ACHN (cell line): ENCODE data around the gene KCTD13.
"Not testable (repeated sequence)": the region's sequence is repeated elsewhere in the genome, so short reads cannot be mapped to it uniquely, and the experiment has no call there.

Experiments
- DNase-seq: peaks from one replicate; pipeline ENCODE4 v3.0.0-alpha.2; 2015
- in situ Hi-C: cut with HindIII; loops from 2 replicates; pipeline ENCODE4 v1.10.0; 2017; ENCODE audit warnings: low sequenced_read_pairs, low pct_ligation_motif_present, low pct_unique_long_range_greater_than_20kb

Gene KCTD13

GRCh38 chr16:29925781-29926710 is at the start of gene KCTD13:
Gene KCTD13, minus strand, starts transcription at chr16:29926226. Its CDS starts 193 bp downstream, at chr16:29926033.
- in situ Hi-C loops, result no loop called here
- peak; percentile 86 for DNase-seq

DNA sequence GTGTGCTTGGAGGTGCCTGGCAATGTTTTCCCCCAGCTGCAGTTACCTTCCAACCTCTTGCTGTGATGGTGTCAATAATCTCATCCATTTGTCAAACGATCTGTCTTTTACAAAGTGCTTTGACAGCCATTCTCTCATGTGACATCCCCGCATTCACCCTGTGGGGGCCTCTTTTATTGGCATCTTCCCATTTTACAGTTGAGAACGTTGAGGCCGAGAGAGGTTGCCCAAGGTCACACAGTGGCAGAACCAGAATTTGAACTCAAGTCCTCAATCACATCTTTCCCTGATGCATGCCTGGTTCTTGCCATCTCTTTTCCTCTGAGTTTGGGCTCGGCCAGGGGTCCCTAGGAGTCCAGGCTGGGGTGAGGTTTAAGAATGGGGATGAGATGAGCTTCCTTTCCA is 49.1 kb upstream of the KCTD13 start:
- DNase-seq, result no peak
- in situ Hi-C loops, result no loop called here

GRCh38 chr16:29974291-29975133 is 48.5 kb upstream of the KCTD13 start:
- no peak for DNase-seq
- in situ Hi-C loops, result no loop called here

DNA sequence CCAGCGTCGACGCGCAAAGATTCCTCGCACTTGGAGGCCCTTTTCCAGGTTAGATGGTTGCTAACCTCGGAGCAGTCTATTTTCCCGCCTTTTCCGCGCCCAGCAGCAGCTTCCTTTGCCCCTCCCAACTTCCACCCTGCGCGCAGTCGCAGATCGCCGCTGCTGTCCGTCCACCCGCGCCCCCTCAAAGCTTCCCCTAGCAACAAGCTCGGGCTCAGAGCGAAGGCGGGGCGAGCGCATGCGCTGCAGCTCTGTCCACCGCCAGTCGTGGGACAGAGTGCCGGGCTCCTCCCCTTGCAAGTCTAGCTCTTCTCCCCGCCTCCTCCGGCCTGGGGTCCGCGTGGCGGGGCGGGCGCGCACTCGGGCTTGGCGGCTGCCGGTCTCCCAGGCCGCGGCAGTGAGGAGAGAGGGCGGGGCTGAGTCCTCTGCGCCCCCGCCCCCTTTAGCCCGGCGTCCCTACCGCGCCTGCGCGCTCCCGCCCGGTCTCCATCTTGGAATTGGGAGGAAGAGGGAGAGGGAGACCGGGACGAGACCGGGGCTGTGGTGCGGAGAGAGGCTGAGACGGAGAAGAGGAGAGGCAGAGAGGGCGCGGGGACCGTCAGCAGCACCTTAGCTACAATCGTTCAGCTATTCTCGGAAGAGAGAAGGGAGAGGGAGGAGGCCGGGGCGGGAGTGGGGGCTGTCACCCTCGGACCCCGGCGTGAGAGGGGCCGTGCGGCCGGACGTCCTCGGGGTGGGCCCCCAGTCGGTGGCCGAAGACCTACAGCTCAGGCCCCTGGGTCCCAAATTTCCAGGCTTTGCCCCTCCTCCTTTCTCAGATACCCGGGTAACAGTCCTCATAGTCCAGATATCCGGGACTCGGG is 47.6 kb upstream of the KCTD13 start, which contains the start of gene TAOK2:
Gene TAOK2, plus strand, starts transcription at position 485 of the 863 bp plus-strand sequence. CDS start 3,905 bp downstream, outside the sequence.
- DNase-seq, result peak; percentile 99
- in situ Hi-C loops, result no loop called here

- no peak for DNase-seq
- in situ Hi-C loops, result no loop called here
These were observed 47.0 kb upstream of the KCTD13 start for GRCh38 chr16:29972992-29973383.

DNA sequence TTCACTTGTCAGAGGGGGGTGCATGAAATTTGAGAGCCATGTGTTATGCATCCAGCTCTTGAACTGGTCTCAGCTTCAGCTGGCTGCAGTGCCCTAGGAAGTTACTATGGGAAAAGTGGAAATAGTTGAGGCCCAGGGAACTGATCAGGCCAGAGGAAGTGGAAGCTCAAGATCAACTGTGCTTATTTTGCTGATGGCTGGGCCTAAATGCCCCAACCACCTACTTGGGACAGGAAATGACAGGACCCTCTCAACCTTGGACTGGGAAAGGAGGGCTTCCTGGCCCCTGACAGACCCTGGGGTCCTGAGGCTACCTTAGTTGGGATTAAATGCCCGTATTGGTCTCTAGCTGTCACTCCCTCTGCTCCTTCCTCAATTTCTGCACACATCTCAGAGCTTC is 46.5 kb upstream of the KCTD13 start:
- no peak for DNase-seq
- in situ Hi-C loops, result no loop called here

DNA sequence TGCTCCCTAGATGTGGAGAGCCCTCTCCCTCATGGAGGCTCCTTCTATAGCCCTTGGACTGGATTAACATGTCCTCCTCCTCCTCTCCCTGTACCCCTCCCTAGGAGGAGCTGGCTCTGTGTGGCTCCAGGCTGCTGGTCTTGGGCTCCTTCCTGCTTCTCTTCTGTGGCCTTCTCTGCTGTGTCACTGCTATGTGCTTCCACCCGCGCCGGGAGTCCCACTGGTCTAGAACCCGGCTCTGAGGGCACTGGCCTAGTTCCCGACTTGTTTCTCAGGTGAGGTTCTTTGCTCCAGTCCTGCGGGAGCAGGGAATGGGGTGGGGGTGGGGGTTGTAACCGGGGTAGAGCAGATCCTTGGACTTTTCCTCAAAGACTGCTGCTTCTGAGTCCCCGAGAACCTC is 45.3 kb upstream of the KCTD13 start:
- DNase-seq, result no peak
- in situ Hi-C loops, result no loop called here

GRCh38 chr16:29968205-29968604 is 42.2 kb upstream of the KCTD13 start:
- in situ Hi-C loops, result no loop called here
- no peak for DNase-seq

DNA sequence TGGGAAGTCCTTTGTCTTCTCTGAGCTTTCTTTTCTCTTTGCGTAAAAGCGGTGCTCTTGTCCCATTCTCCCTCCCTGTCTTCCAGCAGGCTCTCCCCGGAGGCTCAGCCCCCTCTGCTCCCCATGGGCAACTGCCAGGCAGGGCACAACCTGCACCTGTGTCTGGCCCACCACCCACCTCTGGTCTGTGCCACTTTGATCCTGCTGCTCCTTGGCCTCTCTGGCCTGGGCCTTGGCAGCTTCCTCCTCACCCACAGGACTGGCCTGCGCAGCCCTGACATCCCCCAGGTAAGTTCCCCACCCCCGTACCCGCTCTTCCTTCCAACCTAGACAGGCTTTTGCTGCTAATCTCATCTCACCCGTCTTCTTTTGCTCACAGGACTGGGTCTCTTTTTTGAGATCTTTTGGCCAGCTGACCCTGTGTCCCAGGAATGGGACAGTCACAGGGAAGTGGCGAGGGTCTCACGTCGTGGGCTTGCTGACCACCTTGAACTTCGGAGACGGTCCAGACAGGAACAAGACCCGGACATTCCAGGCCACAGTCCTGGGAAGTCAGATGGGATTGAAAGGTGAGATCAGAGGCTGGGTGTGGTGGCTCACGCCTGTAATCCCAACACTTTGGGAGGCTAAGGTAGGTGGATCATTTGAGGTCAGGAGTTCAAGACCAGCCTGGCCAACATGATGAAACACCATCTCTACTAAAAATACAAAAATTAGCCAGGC is 37.2 kb upstream of the KCTD13 start:
- no peak for DNase-seq
- in situ Hi-C loops, result no loop called here

- DNase-seq, result peak; percentile 43
- in situ Hi-C loops, result no loop called here
These were observed 36.4 kb upstream of the KCTD13 start for GRCh38 chr16:29962344-29962994.

GRCh38 chr16:29961479-29962343 is 35.7 kb upstream of the KCTD13 start, which contains the start of gene TMEM219:
Gene TMEM219, plus strand, starts transcription at chr16:29962079. Its CDS starts 1,065 bp downstream, at chr16:29963144.
- DNase-seq, result peak; percentile 95
- in situ Hi-C loops, result no loop called here

GRCh38 chr16:29961127-29961478 is 35.1 kb upstream of the KCTD13 start:
- DNase-seq, result no peak
- in situ Hi-C loops, result no loop called here

GRCh38 chr16:29959821-29960220 is 33.8 kb upstream of the KCTD13 start:
- in situ Hi-C loops, result not testable (repeated sequence)

GRCh38 chr16:29959293-29959692 is 33.3 kb upstream of the KCTD13 start:
- no peak for DNase-seq
- in situ Hi-C loops, result no loop called here

More at GRCh38 chr16:29959821-29960220, 33.8 kb upstream of the KCTD13 start:
- DNase-seq, result not testable (repeated sequence)

- in situ Hi-C loops, result no loop called here
- no peak for DNase-seq
These were observed 32.7 kb upstream of the KCTD13 start for GRCh38 chr16:29958756-29959155.

GRCh38 chr16:29951625-29952365 is 25.8 kb upstream of the KCTD13 start:
- in situ Hi-C loops, result no loop called here
- no peak for DNase-seq
